ENCODE data around the gene LCN1. TPM values are rescaled to one million over a fixed set of nuclear protein-coding genes. Genes with fewer than 3 reads are reported as not detected.

The LCN1 gene
- total RNA-seq, 1 experiment from 2014 or later: not detected

- Histone ChIP-seq H3K23me2 (ENCODE audit: insufficient read length, low read depth, low read length, poor library complexity, severe bottlenecking) (peaks cover 6% of the 10 kb centered on the region), H3K14ac (ENCODE audit: insufficient read depth, low read length) (peak within 1 kb of the TSS; percentile 84)
- WGBS (ENCODE audit: extremely low coverage, insufficient read length, low lambda C conversion rate): no CpG with 5 or more reads among the region's 103 CpGs
Measured at GRCh38 chr9:135479469-135480052, 41.7 kb upstream of the LCN1 start, which contains the start of gene PPP1R26. TSS of gene PPP1R26 (plus strand) at chr9:135479782. CDS start at chr9:135484511, 4,729 bp downstream.

More at GRCh38 chr9:135479469-135480052, 41.7 kb upstream of the LCN1 start, which contains the start of gene PPP1R26:
- Histone ChIP-seq H2BK20ac (ENCODE audit: low read depth, low read length, poor library complexity, severe bottlenecking) (no peak within 1 kb of the TSS), H3K79me2 (ENCODE audit: insufficient read depth, low read length) (no peaks in the 10 kb centered on the region; the same call in 1 of the 2 replicates), H3K4ac (ENCODE audit: low read depth, low read length) (no peak within 1 kb of the TSS), H3K79me1 (ENCODE audit: insufficient read depth, low read depth, low read length, poor library complexity, severe bottlenecking) (peaks cover 3% of the 10 kb centered on the region), H2AK5ac (ENCODE audit: insufficient read length, low read length) (no peak within 1 kb of the TSS), H3K27ac (ENCODE audit: insufficient read length, low read depth, low read length) (no peak within 1 kb of the TSS), H3K9me3 (ENCODE audit: control insufficient read depth, low read depth, low read length) (no peaks in the 10 kb centered on the region), H3K18ac (ENCODE audit: insufficient read length, low read depth, low read length) (no peak within 1 kb of the TSS), H3K9ac (ENCODE audit: extremely low read depth, insufficient read length, low read length) (peak within 1 kb of the TSS; percentile 34), H3K23ac (ENCODE audit: insufficient read length, low read depth, low read length) (no peak within 1 kb of the TSS), H2BK120ac (ENCODE audit: low read depth, low read length, poor library complexity, severe bottlenecking) (no peak within 1 kb of the TSS), H4K8ac (replicated peaks; ENCODE audit: insufficient read length, low read depth, low read length) (no peak within 1 kb of the TSS), H3K4me1 (ENCODE audit: insufficient read depth, low read length) (no peaks in the 10 kb centered on the region; the same call in 1 of the 2 replicates), H4K91ac (ENCODE audit: insufficient read length, low read depth, low read length) (no peak within 1 kb of the TSS), H3K56ac (ENCODE audit: insufficient read length, low read depth, low read length) (no peak within 1 kb of the TSS), H3K4me2 (ENCODE audit: insufficient read depth, insufficient read length, low read length) (peak within 1 kb of the TSS; percentile 90), H2BK15ac (ENCODE audit: low read depth, low read length) (no peak within 1 kb of the TSS), H4K5ac (ENCODE audit: insufficient read length, low read depth, low read length) (no peak within 1 kb of the TSS), H4K20me1 (ENCODE audit: control insufficient read depth, insufficient read depth, insufficient read length) (no peaks in the 10 kb centered on the region), H3T11ph (ENCODE audit: low read length) (no peak within 1 kb of the TSS), H2BK12ac (ENCODE audit: insufficient read length, low read depth, low read length) (no peak within 1 kb of the TSS), H2BK5ac (ENCODE audit: insufficient read length, low read length) (no peak within 1 kb of the TSS), H2AFZ (ENCODE audit: low read length) (no peak within 1 kb of the TSS), H3K27me3 (ENCODE audit: insufficient read depth, low read length) (no peaks in the 10 kb centered on the region)
- TF ChIP-seq CTCF (conservative IDR thresholded peaks at IDR 0.05): no peak
- peak within 1 kb of the TSS; percentile 73 to 87 for H3K4me3 Mint-ChIP-seq
- H3K36me3 Mint-ChIP-seq (ENCODE audit: insufficient read depth in 1 of 3, low read depth in 3 of 3): peaks cover 3 to 25% (median 21%) of the 10 kb centered on the region in 3 experiments; a peak in 6 of 7 replicates
- no peaks in the 10 kb centered on the region; a peak in 1 of 5 replicates for H3K9me3 Mint-ChIP-seq
- no peaks in the 10 kb centered on the region; the same call in none of the 2 replicates for H3K27me3 Mint-ChIP-seq (ENCODE audit: low read depth)
- H3K4me1 Mint-ChIP-seq: peaks cover 8 to 17% of the 10 kb centered on the region in 2 experiments
- DNase-seq: no peak
- peak within 1 kb of the TSS in 1 of 3 experiments; percentile 44; a peak in 1 of 7 replicates for H3K27ac Mint-ChIP-seq
